Hindlimb muscle (tissue), 1 donor: Measurements from ENCODE around the gene LDAF1. TPM values are rescaled to one million over a fixed set of nuclear protein-coding genes. Genes with fewer than 3 reads are reported as not detected.
"Not testable (repeated sequence)": the region's sequence is repeated elsewhere in the genome, so short reads cannot be mapped to it uniquely, and the experiment has no call there.

ENCODE experiments used
- DNase-seq: peaks from one replicate; pipeline ENCODE4 v3.0.0-alpha.2; 2013
- polyA plus RNA-seq: library from polyadenylated mRNA; unstranded; fragments of 120-200 nt; gene quantifications from one replicate; pipeline ENCODE4 v1.2.1, GENCODE V29; 2013; ENCODE audit not compliant: insufficient read length

The LDAF1 gene
- polyA plus RNA-seq, 1 donor: 37.4 TPM

DNA sequence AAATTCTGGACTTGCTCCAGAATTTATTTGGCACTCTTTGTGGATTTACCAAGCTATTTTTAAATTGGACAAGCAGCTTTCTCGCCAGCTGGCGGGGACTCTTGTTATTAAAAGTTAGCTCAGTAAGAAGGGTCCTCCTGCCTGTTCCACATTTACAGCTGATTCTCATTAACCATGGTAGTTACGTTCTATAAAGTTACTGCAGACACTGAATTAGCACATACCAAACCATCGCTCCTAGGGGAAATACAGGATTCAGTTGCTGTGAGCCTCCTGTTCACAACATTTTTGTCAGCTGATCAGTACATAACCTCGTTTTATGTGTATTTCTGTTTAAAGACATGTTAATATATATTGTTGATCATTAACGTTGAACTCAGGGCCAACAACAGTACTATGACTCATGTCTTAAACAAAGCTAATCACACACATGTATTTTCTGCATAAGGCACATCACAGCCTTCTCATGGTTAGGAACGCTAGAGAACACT is 4.2 kb downstream of the LDAF1 start:
- peak; percentile 37 for DNase-seq

DNA sequence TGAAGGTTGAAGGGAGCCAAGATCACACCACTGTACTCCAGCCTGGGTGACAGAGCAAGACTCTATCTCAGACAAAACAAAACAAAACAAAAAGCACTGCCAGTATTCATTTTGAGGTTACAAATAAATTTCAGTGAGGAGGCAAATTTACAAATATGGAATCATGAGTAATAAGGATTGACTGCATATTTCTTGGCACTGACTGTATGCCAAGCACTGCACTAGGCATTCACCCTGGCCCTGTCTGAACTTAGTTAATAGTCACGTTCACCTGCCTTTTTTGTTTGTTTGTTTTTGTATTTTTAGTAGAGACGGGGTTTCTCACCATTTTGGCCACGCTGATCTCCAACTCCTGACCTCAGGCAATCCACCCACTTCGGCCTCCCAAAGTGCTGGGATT is 5.1 kb downstream of the LDAF1 start:
- DNase-seq: no peak

DNA sequence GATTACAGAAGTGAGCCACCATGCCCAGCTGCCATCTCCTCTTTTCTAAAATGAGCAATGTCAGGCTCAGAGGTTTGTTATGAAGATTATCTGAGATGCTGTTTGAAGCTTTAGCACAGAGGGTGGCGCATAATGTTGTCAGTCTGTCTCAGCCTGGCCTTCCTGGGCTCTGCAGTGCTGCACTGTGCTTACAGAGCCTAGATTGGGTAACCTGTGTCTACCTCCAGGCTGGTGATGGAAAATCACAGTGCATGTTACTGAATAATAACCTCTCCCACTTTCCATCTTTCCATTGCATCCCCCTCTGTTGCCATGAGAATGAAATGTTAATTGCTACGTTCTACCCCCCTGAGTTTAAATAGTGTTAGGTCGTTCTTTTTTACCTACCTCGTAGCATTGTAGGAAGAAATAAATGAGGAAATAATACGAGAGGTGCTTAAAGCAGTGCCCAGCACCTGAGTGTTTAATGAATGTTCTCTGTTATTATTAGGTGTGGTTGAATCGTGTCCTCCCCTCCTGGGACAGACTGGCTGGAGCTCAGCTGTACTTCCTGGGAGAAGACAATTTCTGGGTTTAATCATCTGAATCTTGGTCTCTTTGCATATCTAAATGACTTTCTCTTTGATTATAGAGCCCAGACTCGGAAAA is 6.2 kb downstream of the LDAF1 start:
- no peak for DNase-seq

DNA sequence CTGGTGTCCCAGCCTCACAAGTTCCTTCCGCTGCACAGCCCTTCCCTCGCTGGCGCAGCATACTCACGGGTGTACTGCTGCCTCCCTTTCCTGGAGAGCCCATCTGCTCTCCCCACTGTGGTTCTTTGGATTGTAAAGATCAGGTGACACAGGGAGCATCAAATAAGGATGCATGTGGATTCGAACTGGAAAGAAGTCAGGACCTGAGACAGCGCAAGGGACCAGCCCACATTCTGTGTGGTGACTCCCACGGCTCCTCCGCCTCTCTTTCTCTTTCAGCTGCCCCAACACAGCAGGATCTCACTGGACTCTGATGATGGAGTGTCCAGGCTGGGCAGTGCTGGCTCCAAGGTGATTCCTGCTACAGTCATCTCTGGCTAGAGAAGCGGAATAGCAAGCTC is 8.1 kb downstream of the LDAF1 start:
- no peak for DNase-seq

DNA sequence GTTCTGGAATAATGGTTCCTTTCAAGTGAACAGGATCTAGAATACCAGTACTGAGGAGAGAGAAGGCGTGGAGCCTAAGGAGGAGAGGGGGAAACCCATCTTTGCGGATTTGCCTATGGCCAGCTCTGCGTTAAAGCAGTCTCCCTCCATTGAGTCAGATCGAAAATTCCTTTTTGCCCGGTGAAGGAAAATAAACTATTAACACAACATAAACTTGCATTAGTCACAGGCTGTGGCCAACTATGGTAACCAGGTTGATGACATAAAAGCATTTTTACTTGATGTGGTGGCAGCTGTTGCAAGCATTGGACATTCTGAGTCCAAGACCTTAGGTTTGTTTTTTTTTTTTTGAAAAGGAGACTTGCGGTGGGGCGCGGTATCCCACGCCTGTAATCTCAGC is 8.9 kb downstream of the LDAF1 start:
- no peak for DNase-seq

DNA sequence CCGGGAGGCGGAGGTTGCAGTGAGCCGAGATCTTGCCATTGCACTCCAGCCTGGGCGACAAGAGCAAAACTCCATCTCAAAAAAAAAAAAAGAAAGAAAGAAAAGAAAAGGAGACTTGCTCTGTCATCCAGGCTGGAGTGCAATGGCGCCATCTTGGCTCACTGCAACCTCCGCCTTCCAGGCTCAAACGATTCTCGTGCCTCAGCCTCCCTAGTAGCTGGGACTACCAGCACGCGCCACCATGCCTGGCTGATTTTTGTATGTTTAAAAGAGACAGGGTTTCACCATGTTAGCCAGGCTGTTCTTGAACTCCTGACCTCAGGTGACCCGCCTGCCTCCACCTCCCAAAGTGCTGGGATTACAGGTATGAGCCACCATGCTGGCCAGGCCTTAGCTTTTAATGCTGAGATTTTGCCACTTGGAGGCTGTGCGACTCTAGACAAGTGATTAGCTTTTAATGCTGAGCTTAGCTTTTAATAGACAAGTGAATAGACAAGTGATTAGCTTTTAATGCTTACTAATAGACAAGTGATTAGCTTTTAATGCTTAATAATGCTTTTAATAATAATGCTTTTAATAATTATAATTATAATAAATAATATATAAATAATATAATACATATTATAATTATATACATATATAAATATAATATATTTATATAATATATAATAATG is 9.6 kb downstream of the LDAF1 start:
- DNase-seq: no peak

DNA sequence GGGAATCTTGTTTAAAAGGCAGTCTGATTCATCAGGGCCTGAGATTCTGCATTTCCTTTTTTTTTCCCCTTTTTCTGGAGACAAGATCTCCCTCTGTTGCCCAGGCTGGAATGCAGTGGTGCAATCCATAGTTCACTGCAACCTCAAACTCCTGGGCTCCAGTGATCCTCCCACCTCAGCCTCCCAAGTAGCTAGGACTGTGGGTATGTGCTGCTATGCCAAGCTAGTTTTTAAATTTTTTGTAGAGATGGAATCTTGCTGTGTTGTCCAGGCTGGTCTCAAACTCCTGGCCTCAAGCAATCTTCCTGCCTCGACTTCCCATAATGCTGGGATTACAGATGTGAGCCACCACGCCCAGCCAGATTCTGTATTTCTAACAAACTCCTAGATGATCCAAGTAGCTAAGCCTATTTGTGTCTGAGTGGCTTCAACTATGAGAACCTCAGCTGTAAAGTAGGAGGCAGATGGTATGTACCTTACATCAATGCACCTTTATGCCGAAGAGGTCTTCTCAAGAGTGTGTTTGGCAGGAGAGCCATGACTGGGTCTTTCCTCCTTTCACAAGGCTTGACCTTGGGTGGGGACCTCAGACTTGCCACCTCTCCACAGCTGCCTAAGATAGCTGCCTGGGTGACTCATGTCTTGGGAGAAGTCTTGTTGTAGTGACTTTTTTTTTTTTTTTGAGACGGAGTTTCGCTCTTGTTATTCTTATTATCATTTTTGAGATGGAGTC is 10.9 kb downstream of the LDAF1 start:
- no peak for DNase-seq

DNA sequence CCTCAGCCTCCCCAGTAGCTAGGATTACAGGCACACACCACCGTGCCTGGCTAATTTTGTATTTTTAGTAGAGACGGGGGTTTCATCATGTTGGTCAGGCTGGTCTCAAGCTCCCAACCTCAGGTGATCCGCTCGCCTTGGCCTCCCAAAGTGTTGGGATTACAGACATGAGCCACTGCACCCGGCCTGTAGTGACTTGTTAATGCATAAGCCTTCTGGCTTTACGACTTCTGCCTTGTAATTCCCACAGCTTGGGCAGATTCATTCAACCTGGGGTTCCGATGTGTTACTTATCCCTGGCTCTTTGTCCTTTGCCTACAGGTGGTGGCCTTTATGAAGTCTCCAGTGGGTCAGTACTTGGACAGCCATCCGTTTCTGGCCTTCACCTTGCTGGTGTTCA is 11.6 kb downstream of the LDAF1 start:
- not testable (repeated sequence) for DNase-seq

DNA sequence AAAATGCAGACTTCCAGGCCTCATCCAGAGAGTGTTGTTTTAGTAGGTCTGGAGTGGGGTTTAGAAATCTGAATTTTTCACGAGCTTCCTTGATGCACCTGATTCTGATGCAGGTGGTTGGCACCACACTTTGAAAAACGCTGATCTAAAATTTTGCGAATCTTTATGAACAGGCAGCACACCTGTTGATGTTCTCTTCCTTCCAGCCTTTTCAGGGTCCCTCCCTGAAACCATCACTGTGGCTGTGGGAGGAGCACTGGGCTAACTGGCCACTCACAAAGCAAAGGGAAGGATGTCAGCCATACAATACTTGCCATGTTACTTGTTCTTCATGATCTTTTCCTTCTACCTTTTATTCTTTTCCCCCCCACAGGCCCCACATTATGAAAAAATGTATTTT is 14.2 kb downstream of the LDAF1 start:
- DNase-seq: no peak

DNA sequence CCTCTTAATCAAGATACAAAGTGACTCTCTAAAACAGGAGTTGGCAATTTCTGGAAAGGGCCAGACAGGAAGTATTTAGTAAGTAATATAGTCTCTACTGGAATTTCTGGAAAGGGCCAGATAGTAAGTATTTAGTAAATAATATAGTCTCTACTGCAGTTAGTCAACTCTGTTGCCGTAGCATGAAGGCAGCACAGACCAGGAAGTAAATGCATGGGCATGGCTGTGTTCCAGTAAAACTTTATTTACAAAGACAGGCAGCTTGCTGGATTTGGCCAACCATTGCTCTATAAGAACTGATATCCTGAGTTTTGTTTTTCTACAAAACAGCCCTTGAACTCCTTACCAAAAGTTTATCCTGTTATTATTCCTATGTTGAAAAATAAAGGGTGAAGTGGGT is 16.9 kb downstream of the LDAF1 start:
- DNase-seq: no peak

DNA sequence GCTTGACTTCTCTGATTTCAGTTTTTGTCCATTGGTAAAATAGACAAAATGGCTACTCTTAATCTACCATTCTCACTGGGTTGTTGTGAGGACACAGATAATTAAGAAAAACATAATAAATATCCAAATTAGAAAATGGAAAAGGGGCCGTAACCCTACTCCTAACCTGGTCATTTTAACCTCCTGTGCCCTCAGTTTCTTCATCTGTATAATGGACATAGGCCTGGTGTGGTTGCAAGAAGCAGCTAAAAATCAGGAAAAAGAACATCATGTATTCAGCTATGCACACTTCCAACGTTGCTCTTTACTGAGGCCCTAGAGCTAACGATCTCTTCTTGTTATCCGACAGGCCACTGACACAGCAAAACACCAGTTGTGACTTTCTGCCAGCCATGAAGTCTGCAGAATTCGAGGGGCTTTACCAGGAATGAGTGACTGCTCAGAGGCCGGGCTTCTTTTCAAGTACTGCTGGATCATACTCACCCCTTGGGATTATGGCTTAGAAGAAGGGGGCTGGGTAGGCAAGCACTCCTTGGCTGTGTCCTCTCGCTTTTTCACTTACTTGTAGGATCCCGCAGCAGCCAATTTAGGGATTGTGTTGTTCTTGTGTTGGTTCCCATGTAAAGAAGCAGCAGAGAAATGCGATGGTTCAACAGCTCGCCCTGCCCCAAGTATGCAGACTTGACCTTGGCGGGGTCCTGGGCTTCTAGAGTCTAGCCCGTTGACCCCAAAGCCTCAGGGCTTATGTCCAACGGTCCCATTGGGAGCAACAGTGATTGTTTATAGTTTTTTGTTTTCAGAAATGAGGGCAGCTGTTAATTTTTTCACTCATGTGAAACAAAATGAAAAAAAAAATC is 20.9 kb downstream of the LDAF1 start:
- DNase-seq: no peak

DNA sequence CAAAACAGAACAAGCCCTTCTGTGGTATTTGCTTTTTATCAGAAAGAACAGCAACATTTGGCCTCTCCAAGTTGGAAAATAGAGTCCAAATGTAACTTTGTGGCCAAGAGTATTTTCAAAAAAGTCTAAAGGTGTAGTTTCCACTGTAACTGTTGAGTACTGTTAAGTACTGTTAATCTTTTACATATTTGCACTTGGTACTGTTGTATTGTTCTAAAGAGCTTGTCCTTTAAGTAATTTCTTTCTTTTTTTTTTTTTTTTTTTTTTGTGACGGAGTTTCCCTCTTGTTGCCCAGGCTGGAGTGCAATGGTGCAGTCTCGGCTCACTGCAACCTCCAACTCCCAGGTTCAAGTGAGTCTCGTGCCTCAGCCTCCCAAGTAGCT is 21.5 kb downstream of the LDAF1 start:
- no peak for DNase-seq

DNA sequence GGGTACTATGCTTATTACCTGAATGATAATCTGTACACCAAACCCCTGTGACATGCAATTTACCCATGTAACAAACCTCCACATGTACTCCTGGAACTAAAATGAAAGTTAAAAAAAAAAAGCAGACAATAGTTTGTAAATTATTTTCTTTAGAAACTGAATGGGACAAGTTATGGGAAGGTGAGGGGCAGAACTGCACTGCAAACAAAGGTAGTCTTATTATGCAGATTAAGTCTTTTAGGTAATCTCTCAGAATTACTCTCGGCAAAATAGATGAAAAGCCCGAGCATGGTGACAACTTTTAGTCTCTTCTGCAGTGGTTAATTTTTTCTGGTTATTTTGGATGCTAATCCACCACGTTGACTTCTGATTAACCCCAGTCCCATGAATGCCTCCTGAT is 25.5 kb downstream of the LDAF1 start:
- no peak for DNase-seq

DNA sequence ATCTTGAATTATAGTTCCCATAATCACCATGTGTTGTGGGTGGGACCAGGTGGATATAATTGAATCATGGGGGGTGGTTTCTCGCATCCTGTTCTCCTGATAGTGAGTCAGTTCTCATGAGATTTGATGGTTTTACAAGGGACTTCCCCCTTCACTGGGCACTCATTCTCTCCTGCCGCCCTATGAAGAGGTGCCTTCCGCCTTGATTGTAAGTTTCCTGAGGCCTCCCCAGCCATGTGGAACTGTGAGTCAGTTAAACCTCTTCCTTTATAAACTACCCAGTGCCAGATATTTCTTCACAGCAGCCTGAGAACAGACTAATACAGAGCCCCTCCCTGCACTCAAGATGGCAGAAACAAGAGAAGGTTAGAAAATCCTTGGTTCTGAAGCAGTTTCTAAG is 26.4 kb downstream of the LDAF1 start:
- no peak for DNase-seq

DNA sequence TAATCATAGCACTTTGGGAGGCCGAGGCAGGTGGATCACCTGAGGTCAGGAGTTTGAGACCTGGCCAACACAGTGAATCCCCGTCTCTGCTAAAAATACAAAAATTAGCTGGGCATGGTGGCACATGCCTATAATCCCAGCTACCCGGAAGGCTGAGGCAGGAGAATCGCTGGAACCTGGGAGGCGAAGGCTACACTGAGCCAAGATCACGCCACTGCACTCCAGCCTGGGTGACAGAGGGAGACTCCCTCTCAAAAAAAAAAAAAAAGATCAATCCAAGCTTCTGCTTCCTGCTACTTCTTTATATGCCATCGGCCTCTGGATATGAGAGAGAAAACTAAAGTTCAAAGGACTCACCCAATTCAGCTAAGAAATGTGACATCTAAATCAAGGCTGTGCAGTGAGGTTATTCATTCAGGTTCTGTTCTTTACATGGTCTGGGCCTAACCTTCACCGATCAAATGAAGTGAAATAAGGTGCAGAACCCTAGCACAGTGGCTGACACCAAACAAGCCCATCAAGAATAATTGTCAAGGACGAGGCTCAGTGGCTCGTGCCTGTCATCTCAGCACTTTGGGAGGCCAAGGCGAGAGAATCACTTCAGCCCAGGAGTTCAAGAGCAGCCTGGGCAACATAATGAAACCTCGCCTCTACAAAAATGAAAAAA is 27.3 kb downstream of the LDAF1 start:
- no peak for DNase-seq

DNA sequence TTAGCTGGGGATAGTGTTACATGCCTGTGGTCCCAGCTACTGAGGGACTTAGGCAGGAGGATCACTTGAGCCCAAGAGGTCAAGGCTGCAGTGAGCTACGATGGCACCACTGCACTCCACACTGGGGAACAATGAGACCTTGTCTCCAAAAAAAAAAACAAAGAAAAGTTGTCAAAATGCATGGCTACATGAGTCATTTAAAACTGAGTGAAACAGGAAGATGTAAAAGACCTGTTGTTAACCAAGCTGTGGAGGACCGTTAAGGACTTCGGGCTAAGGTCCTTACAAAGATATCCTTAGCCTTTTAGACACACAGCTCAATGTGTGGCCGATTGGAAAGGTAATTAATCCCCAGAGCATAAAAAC is 27.8 kb downstream of the LDAF1 start:
- no peak for DNase-seq

DNA sequence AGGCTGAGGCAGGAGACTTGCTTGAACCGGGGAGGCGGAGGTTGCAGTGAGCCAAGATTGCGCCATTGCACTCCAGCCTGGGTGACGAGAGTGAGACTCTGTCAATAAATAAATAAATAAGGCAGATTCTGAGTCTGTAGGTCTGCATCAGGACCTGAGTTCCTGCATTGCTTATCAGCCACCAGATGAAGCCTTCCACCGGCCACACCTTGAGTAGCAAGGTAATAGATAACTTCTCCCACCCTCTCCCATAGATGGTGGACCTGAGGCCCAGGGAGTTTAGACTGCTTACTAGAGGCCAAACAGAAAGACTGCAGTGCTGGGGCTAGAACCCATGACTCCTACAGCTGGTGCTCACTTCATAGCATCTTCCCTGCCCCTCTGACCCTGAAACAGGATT is 30.8 kb downstream of the LDAF1 start:
- DNase-seq: no peak

DNA sequence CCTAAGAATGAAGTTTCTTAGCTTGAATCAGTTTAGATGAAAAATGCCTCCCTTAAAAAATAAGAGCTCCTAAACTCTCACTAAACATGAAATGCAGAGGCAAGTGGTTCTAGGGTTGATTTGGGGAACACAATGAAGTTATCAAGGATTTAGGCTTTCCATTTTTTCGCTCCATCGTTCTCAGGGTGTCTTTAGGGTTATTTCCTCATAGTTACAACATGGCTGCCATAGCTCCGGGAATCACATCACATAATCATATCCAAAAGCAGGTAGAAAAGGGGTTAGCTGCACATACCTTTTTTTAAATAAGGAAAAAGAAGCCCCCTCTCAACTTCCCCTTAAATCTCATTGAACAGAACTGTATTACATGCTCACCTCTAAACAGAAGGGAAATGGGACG is 31.5 kb downstream of the LDAF1 start:
- DNase-seq: no peak

DNA sequence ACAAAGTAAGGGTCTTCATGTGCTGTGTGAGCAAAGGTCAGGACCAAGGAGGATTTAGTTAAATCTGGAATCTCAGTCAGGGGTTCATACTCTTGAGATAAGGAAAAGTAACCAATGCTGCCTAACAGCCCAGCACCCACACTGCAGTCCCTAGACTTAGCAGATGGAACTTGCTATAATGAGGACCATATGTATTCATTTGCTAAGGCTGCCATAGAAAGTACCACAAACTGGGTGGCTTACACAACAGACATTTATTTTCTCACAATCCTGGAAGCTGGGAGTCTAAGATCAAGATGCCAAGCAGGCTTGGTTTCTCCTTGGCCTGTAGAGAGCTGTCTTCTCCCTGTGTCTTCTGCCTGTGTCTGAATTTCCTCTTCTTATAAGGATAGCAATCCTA is 32.1 kb downstream of the LDAF1 start:
- DNase-seq: no peak

DNA sequence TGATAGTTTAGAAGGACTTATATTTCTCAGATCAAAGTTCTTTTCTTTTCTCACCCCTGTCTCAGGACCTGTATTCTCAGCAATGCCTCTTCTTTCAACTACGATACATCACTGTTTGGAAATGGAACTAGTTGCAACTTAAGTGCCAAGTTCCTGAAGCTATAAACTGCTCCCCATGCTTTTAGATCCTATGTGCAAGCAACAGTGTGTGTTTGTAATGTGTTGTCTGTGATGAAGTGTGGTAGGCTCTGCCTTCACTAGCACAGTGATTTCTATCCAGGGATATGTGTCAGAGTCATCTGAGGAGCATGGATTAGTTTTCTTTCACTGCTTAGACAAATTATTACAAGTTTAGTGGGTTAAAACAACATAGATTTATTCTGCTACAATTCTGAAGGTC is 34.5 kb downstream of the LDAF1 start:
- DNase-seq: no peak

DNA sequence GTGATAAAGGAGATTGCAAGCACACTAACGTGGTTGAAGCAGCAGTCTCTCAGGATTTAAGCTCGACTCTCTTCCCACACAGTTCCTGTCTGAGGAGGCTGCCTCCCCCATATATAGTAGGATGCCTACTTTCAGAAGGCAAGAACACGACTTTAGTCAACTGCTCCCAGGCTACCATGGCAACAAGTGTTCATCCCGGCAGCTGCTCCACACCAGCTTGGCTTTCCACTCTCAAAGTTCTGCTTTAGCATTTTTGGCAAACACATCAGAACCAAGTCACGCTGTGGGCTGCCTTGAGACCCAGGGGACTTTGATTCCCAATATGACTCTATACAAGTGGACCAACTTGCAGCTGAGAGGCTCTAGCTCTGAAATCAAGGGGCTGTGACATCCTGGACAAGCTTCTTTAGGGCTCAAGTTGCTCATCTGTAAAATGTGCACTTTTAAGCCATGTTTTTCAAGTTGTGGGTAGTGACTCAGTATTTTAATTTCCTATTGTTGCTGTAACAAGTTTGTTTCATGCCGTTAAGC is 36.4 kb downstream of the LDAF1 start:
- no peak for DNase-seq

DNA sequence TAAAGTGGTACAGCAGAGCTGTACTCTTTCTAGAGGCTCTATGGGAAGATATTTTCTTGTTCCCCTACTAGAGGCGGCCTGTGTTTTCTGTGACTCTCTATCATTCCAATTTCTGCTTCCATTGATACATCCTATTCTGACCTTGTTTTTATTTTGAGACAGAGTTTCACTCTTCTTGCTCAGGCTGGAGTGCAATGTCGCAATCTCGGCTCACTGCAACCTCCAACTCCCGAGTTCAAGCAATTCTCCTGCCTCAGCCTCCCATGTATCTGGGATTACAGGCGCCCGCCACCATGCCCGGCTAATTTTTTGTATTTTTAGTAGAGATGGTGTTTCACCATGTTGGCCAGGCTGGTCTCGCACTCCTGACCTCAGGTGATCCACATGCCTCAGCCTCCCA is 36.9 kb downstream of the LDAF1 start:
- DNase-seq: not testable (repeated sequence)
